Activated B cell treated with CpG ODN at 0.5 μM for 24 hours (primary cell): ENCODE results near the gene LRRC46. TPM values are rescaled to one million over a fixed set of nuclear protein-coding genes. Genes with fewer than 3 reads are reported as not detected.

Experiments
- ATAC-seq: fragments of 200-7000 bp; cut with Tn5 transposase; one replicate; pipeline ENCODE4 v1.10.0; 2021; ENCODE audit warnings: low read depth, mild to moderate bottlenecking, moderate library complexity
- CTCF ChIA-PET: fragments of 350-600 bp; sonication (Branson Sonifier 250); formaldehyde crosslinking; loops from one replicate; lab custom pipeline; 2021; ENCODE audit warnings: antibody characterized with exemption; lab: Charles Lee
- POLR2A ChIA-PET: fragments of 350-600 bp; sonication (Branson Sonifier 250); formaldehyde crosslinking; loops from one replicate; lab custom pipeline; 2021; ENCODE audit warnings: antibody characterized with exemption; lab: Charles Lee
- DNase-seq: peaks from one replicate; pipeline ENCODE4 v3.0.0; 2022
- H3K27ac Mint-ChIP-seq: one replicate; pipeline ENCODE4 v1.8.0; 2020; ENCODE audit warnings: mixed read lengths
- H3K27me3 Mint-ChIP-seq: one replicate; pipeline ENCODE4 v1.8.0; 2021; ENCODE audit warnings: mixed read lengths
- H3K36me3 Mint-ChIP-seq: one replicate; pipeline ENCODE4 v1.8.0; 2021; ENCODE audit warnings: low read depth, mixed read lengths
- H3K4me1 Mint-ChIP-seq: one replicate; pipeline ENCODE4 v1.8.0; 2021; ENCODE audit warnings: mixed read lengths
- H3K4me3 Mint-ChIP-seq: one replicate; pipeline ENCODE4 v1.8.0; 2020; ENCODE audit warnings: mild to moderate bottlenecking, mixed read lengths
- H3K9me3 Mint-ChIP-seq: one replicate; pipeline ENCODE4 v1.8.0; 2020; ENCODE audit warnings: mixed read lengths
- CTCF ChIP-seq: fragments of 200-600 bp; IDR thresholded peaks from one replicate; pipeline ENCODE4 v1.8.0; 2022; ENCODE audit warnings: antibody characterized with exemption, mild to moderate bottlenecking
- intact Hi-C: fragments of 100-400 bp; cut with micrococcal nuclease; formaldehyde crosslinking; loops from one replicate; pipeline ENCODE4 v1.15.1; 2024
- total RNA-seq: library from RNA; stranded (reverse); gene quantifications from 2 replicates; pipeline ENCODE4 v1.2.3, GENCODE V29; 2022

LRRC46 gene
- total RNA-seq, 1 donor from 2014 or later = 1.9 TPM

DNA sequence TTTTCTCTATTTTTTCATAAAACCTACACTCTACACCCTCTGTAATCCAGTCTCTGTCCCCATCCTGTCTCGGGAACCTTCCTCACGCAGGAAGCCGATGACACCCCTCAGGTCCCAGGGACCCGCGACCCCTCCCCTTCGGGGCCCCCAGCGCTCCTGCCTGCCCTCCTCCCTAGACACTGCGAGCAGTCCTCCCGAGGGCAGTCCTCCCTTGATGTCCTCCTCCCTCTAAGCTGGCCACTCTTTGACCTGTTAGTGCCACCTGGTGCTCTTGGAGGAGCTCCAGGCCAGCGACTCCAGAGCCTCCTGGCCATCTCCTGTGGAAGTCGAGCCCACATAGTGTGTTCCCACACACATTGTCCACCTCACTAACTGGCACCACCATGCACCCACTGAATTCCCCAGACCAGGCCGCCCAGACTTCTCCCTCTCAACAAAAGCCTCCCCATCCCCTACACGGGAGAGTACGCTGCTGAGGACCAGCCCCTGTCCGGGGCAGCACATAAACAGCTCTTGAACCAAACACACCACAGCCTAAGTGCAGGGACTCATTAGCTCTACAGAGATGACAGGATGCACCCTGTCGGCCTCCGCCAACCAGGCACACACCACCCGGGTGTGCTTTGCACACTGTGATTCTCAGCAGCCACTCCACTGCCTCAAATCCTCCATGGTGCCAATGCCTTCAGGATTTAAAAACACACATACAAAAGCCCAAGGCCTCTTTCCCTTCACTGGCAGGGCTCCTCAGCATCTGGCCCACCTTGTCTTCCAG is 19.1 kb upstream of the LRRC46 start:
- Mint-ChIP-seq H3K27ac (no peak overlapping the region), H3K27me3 (no peaks in the 10 kb centered on the region), H3K4me1 (no peaks in the 10 kb centered on the region), H3K36me3 (peaks cover 91% of the 10 kb centered on the region), H3K4me3 (no peak overlapping the region), H3K9me3 (no peaks in the 10 kb centered on the region)
- ChIA-PET POLR2A (no interaction called here), CTCF (no interaction called here)
- no peak for TF ChIP-seq CTCF
- intact Hi-C loops = no loop called here
- ATAC-seq = no peak
- DNase-seq = no peak

GRCh38 chr17:47813077-47813476 is 18.4 kb upstream of the LRRC46 start:
- TF ChIP-seq CTCF = no peak
- Mint-ChIP-seq H3K27me3 (no peaks in the 10 kb centered on the region), H3K36me3 (peaks cover 92% of the 10 kb centered on the region), H3K27ac (no peak overlapping the region), H3K4me1 (no peaks in the 10 kb centered on the region), H3K9me3 (no peaks in the 10 kb centered on the region), H3K4me3 (no peak overlapping the region)
- ChIA-PET CTCF (no interaction called here), POLR2A (no interaction called here)
- intact Hi-C loops = no loop called here
- DNase-seq (no peak), ATAC-seq (no peak)

- Mint-ChIP-seq H3K4me3 (no peak overlapping the region), H3K36me3 (peaks cover 92% of the 10 kb centered on the region), H3K9me3 (no peaks in the 10 kb centered on the region), H3K27ac (no peak overlapping the region), H3K4me1 (no peaks in the 10 kb centered on the region), H3K27me3 (no peaks in the 10 kb centered on the region)
- ATAC-seq = no peak
- POLR2A ChIA-PET = interaction anchor here (0.5 kb wide), 1 partner anchor 1789 kb away, joined by 9 read pairs; no protein-coding TSS in a partner anchor
- CTCF ChIA-PET = no interaction called here
- no peak for TF ChIP-seq CTCF
- intact Hi-C loops = no loop called here
- DNase-seq = no peak
Observed at GRCh38 chr17:47813512-47814031, 17.9 kb upstream of the LRRC46 start.

DNA sequence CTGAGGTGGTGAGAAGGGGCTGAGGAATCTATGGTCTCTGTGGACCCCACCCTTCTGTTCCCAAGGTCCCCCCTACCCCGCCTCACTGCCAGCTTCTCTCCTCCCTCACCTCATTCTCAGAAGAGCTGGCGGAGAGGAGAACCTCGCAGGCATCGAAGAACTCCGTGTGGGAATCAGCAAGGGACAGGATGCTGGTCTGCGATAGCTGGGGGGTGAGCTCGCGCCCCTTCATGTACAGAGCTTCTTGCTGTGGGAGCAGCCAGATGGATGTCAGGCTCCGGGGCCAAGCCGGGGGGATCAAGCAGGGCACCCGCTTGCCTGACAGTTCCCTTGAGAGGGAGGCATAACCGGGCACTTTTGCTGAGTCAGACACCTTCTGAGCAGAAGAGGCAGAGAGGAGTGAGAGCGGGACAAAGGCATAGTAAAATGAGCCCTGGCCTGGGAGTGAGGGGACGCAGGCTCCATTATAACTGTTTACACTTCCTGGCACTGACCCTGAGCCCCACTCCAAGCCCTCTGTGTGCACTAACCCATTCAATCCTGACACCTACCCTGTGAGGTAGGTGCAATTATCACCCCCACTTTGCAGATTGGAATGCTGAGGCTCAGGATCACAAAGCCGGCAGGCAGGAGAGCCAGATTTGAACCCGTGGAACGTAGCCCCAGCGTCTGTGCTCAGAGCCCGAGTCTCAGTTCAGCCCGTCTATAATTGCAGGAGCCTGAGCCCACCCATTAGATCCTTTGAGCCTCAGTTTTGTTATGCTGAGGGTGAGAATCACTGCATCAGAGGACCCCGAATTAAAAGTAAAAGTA is 16.2 kb upstream of the LRRC46 start:
- Mint-ChIP-seq H3K9me3 (no peaks in the 10 kb centered on the region), H3K36me3 (peaks cover 84% of the 10 kb centered on the region), H3K27ac (no peak overlapping the region), H3K4me3 (no peak overlapping the region), H3K4me1 (peaks cover 3% of the 10 kb centered on the region), H3K27me3 (no peaks in the 10 kb centered on the region)
- DNase-seq (no peak), ATAC-seq (no peak)
- no peak for TF ChIP-seq CTCF
- ChIA-PET CTCF (no interaction called here), POLR2A (interaction anchor here (1.3 kb wide), 1 partner anchor 26 kb away, joined by 3 read pairs; the partner anchor contains the start of gene SCRN2)
- intact Hi-C loops = no loop called here
